ENCODE measurements around the gene OR8G5.

OR8G5 gene

DNA sequence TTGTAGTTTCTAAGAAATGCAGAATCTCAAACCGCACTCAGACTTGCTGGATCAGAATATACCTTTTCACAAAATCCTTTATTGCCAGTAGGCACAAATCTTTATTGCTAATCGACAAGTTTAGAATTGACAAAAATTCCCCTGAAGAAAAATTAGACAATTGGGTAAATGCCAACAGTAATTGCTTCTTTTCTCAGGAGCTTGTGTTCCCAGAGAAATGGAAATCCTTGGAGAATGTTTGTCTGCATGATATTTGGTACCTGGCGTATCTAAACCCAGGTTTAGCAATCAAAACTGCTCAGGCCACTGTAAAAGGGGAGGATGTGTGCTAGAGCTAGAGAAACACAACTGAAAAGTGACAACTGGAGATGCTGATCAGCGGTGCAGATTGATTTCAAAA, at the start of gene OR8G5:
TSS of gene OR8G5 (plus strand) at position 301 of the 400 bp plus-strand sequence. CDS start 8,556 bp downstream, outside the sequence.
- H3K4me3 ChIP-seq (ENCODE audit: low read depth, low read length), result no peak within 1 kb of the TSS
- TF ChIP-seq MYC (IDR thresholded peaks at IDR 0.05; ENCODE audit: low read depth, low read length) (no peak), POLR2A (IDR thresholded peaks at IDR 0.05; ENCODE audit: extremely low read depth, insufficient read length) (no peak), MAX (IDR thresholded peaks at IDR 0.05; ENCODE audit: low read depth, low read length) (no peak)
- TF ChIP-seq, protein P1, sequence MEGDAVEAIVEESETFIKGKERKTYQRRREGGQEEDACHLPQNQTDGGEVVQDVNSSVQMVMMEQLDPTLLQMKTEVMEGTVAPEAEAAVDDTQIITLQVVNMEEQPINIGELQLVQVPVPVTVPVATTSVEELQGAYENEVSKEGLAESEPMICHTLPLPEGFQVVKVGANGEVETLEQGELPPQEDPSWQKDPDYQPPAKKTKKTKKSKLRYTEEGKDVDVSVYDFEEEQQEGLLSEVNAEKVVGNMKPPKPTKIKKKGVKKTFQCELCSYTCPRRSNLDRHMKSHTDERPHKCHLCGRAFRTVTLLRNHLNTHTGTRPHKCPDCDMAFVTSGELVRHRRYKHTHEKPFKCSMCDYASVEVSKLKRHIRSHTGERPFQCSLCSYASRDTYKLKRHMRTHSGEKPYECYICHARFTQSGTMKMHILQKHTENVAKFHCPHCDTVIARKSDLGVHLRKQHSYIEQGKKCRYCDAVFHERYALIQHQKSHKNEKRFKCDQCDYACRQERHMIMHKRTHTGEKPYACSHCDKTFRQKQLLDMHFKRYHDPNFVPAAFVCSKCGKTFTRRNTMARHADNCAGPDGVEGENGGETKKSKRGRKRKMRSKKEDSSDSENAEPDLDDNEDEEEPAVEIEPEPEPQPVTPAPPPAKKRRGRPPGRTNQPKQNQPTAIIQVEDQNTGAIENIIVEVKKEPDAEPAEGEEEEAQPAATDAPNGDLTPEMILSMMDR (IDR thresholded peaks at IDR 0.05; ENCODE audit: low read depth, low read length), result no peak
- DNase-seq (ENCODE audit: low read depth), result no peak

GRCh38 chr11:124207102-124207792, 48.9 kb upstream of the OR8G5 start:
- H3K4me3 ChIP-seq (ENCODE audit: low read depth, low read length), result no peak overlapping the region
- peak; percentile 25 for DNase-seq (ENCODE audit: low read depth)
- TF ChIP-seq POLR2A (IDR thresholded peaks at IDR 0.05; ENCODE audit: extremely low read depth, insufficient read length), result no peak
- 0 out of 2 replicates have a peak, but pooled peaks have one; percentile 47 for TF ChIP-seq MAX (IDR thresholded peaks at IDR 0.05; ENCODE audit: low read depth, low read length)

GRCh38 chr11:124209824-124210357, 46.3 kb upstream of the OR8G5 start:
- no peak overlapping the region for H3K4me3 ChIP-seq (ENCODE audit: low read depth, low read length)
- DNase-seq (ENCODE audit: low read depth), result no peak
- no peak for TF ChIP-seq MAX (IDR thresholded peaks at IDR 0.05; ENCODE audit: low read depth, low read length)

DNA sequence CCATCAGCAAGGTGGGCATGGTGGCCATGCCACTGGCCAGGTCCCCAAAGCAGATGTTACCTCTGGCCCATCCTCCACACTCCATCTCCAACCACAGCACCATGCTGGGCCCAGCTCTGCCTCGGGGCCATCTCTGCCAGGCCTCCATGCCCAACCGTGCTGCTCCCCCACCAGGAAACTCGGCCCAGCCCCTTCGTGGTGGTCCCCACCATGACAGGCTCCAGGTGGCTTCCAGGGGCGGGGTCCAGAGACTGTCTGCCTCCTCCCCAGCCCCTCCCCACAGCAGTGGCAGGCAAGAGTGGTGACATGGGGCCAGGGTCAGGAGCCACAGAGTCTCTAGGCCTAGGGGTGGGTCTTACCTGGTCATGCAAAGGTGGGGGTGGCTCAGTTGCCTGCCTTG, 45.8 kb upstream of the OR8G5 start:
- TF ChIP-seq MYC (IDR thresholded peaks at IDR 0.05; ENCODE audit: low read depth, low read length), result no peak
- TF ChIP-seq, protein P1 (IDR thresholded peaks at IDR 0.05; ENCODE audit: low read depth, low read length), result no peak
- TF ChIP-seq MAX (IDR thresholded peaks at IDR 0.05; ENCODE audit: low read depth, low read length), result no peak
- no peak for TF ChIP-seq POLR2A (IDR thresholded peaks at IDR 0.05; ENCODE audit: extremely low read depth, insufficient read length)
- H3K4me3 ChIP-seq (ENCODE audit: low read depth, low read length), result no peak overlapping the region
- DNase-seq (ENCODE audit: low read depth), result no peak

DNA sequence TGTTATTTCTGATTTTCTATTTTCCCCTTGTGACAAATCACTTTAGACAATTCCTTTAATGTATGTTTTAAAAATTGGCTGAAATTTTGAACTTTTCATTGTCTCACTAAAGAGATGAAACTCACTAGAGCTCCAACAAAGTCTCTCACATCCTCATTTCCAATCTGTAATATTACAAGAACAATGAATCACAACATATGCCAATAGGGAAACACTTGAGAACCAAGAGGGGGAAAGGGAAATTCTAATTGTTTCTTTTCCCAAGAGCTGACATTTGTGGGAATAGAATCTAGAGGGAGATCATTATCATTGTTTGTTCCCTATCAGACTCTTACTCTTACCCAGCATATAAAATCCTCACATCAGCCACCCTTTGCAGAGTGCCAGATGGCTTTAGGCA, 44.9 kb upstream of the OR8G5 start:
- DNase-seq (ENCODE audit: low read depth), result no peak
- TF ChIP-seq POLR2A (IDR thresholded peaks at IDR 0.05; ENCODE audit: extremely low read depth, insufficient read length) (no peak), MYC (IDR thresholded peaks at IDR 0.05; ENCODE audit: low read depth, low read length) (no peak), MAX (IDR thresholded peaks at IDR 0.05; ENCODE audit: low read depth, low read length) (no peak)
- TF ChIP-seq, protein P1 (IDR thresholded peaks at IDR 0.05; ENCODE audit: low read depth, low read length), result no peak
- H3K4me3 ChIP-seq (ENCODE audit: low read depth, low read length), result no peak overlapping the region

- no peak for DNase-seq (ENCODE audit: low read depth)
Observed at GRCh38 chr11:124214027-124214426, 42.1 kb upstream of the OR8G5 start.

More at GRCh38 chr11:124214027-124214426, 42.1 kb upstream of the OR8G5 start:
- no peak overlapping the region for H3K4me3 ChIP-seq (ENCODE audit: low read depth, low read length)
- TF ChIP-seq MYC (IDR thresholded peaks at IDR 0.05; ENCODE audit: low read depth, low read length) (no peak), POLR2A (IDR thresholded peaks at IDR 0.05; ENCODE audit: extremely low read depth, insufficient read length) (no peak), MAX (IDR thresholded peaks at IDR 0.05; ENCODE audit: low read depth, low read length) (no peak)
- TF ChIP-seq, protein P1 (IDR thresholded peaks at IDR 0.05; ENCODE audit: low read depth, low read length), result no peak
